WTC11 (cell line): ENCODE results near the gene LAMP5.

Experiments
- CREB1 ChIP-seq: sonication (generic); formaldehyde crosslinking; IDR thresholded peaks from 2 replicates; pipeline ENCODE4 v1.8.0; 2023; ENCODE audit warnings: mild to moderate bottlenecking, missing genetic modification reagents
- CTCF ChIP-seq: fragments of 200-600 bp; IDR thresholded peaks from 2 replicates; pipeline ENCODE4 v1.8.0; 2022; ENCODE audit warnings: antibody characterized with exemption
- E2F1 ChIP-seq: sonication (generic); formaldehyde crosslinking; IDR thresholded peaks from 2 replicates; pipeline ENCODE4 v1.8.0; 2022; ENCODE audit warnings: mild to moderate bottlenecking, missing genetic modification reagents
- FOXP1 ChIP-seq: sonication (generic); formaldehyde crosslinking; IDR thresholded peaks from 2 replicates; pipeline ENCODE4 v1.8.0; 2022; ENCODE audit warnings: missing genetic modification reagents, mild to moderate bottlenecking, moderate library complexity, borderline replicate concordance
- PRDM15 ChIP-seq: sonication (generic); formaldehyde crosslinking; IDR thresholded peaks from 2 replicates; pipeline ENCODE4 v1.8.0; 2022; ENCODE audit warnings: missing genetic modification reagents
- SMAD4 ChIP-seq: sonication (generic); formaldehyde crosslinking; IDR thresholded peaks from 2 replicates; pipeline ENCODE4 v1.8.0; 2022; ENCODE audit warnings: mild to moderate bottlenecking, missing genetic modification reagents
- SP1 ChIP-seq: sonication (generic); formaldehyde crosslinking; conservative IDR thresholded peaks from 2 replicates; pipeline ENCODE4 v1.8.1; 2022; ENCODE audit warnings: missing genetic modification reagents

- TF ChIP-seq CTCF (no peak), CREB1 (CRISPR knock-in tag) (no peak), SP1 (no peak), PRDM15 (CRISPR knock-in tag) (no peak), FOXP1 (CRISPR knock-in tag) (no peak), SMAD4 (no peak), E2F1 (CRISPR knock-in tag) (no peak)
Observed at GRCh38 chr20:9532069-9532838, 17.9 kb downstream of the LAMP5 start.
